Measurements from ENCODE around the gene EGFLAM.

The EGFLAM gene

DNA sequence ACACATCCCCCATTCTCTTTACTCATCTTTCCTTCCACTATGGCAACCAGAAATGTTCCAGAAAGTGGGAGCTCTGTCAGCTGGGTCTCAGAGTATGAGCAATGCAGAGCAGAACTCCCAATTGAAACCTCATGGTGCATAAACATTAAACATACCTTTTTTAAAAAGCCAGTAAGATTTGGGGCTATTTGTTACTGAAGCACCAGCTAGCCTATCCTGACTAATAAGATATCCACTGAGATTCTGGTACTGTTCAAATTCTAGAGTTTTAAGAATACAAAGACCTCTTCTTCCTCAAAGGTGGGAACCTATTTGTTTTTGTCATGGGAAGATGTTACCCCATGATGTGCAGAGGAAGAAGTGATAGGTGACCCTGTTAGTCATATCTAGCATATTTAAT is 46.1 kb upstream of the EGFLAM start:
- Histone ChIP-seq H3K27ac (no peak overlapping the region), H3K36me3 (ENCODE audit: insufficient read depth) (no peaks in the 10 kb centered on the region), H3K4me2 (no peak overlapping the region), H3K27me3 (ENCODE audit: insufficient read depth, low read depth) (no peaks in the 10 kb centered on the region), H4K20me1 (ENCODE audit: insufficient read depth) (no peaks in the 10 kb centered on the region), H3K79me2 (ENCODE audit: insufficient read depth, low read depth) (no peaks in the 10 kb centered on the region), H3K9ac (no peak overlapping the region), H3K4me1 (ENCODE audit: low read depth, poor library complexity, severe bottlenecking) (peaks cover 2% of the 10 kb centered on the region), H2AFZ (ENCODE audit: low read depth) (no peak overlapping the region), H3K4me3 (IDR thresholded peaks at IDR 0.05; ENCODE audit: insufficient read depth, low read depth, low read length) (no peak overlapping the region)
- no peak for TF ChIP-seq CTCF (conservative IDR thresholded peaks at IDR 0.05; ENCODE audit: low read depth, low read length)

- Histone ChIP-seq H3K27me3 (ENCODE audit: insufficient read depth, low read depth) (no peaks in the 10 kb centered on the region), H2AFZ (ENCODE audit: low read depth) (no peak overlapping the region), H3K27ac (no peak overlapping the region), H3K4me3 (IDR thresholded peaks at IDR 0.05; ENCODE audit: insufficient read depth, low read depth, low read length) (no peak overlapping the region), H3K36me3 (ENCODE audit: insufficient read depth) (no peaks in the 10 kb centered on the region), H3K4me1 (ENCODE audit: low read depth, poor library complexity, severe bottlenecking) (no peaks in the 10 kb centered on the region), H3K9ac (no peak overlapping the region), H4K20me1 (ENCODE audit: insufficient read depth) (no peaks in the 10 kb centered on the region), H3K79me2 (ENCODE audit: insufficient read depth, low read depth) (no peaks in the 10 kb centered on the region), H3K4me2 (no peak overlapping the region)
- no peak for TF ChIP-seq CTCF (conservative IDR thresholded peaks at IDR 0.05; ENCODE audit: low read depth, low read length)
Measured at GRCh38 chr5:38226091-38226490, 32.3 kb upstream of the EGFLAM start.

DNA sequence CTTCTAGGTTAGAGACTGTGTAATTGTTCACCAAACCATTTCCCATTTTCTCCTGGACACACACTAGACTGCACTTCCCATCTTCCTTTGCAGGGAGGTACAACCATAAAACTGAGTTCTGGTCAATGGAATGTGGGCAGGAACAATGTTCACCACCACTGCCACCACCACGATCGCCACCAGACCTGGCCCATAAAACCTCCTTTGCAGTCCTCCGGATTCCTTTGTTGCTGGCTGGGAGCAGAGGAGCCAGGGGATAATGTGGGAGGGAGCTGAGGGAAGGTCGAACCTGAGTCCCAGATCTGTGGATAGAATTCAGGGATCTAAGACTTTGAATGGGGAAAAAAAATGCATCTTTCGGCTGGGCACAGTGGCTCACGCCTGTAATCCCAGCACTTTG is 29.4 kb upstream of the EGFLAM start:
- Histone ChIP-seq H3K27me3 (ENCODE audit: insufficient read depth, low read depth) (no peaks in the 10 kb centered on the region), H3K79me2 (ENCODE audit: insufficient read depth, low read depth) (no peaks in the 10 kb centered on the region), H3K9ac (no peak overlapping the region), H3K27ac (no peak overlapping the region), H3K4me2 (no peak overlapping the region), H3K4me1 (ENCODE audit: low read depth, poor library complexity, severe bottlenecking) (no peaks in the 10 kb centered on the region), H4K20me1 (ENCODE audit: insufficient read depth) (no peaks in the 10 kb centered on the region), H3K4me3 (IDR thresholded peaks at IDR 0.05; ENCODE audit: insufficient read depth, low read depth, low read length) (no peak overlapping the region), H2AFZ (ENCODE audit: low read depth) (no peak overlapping the region), H3K36me3 (ENCODE audit: insufficient read depth) (no peaks in the 10 kb centered on the region)
- TF ChIP-seq CTCF (conservative IDR thresholded peaks at IDR 0.05; ENCODE audit: low read depth, low read length), result no peak

DNA sequence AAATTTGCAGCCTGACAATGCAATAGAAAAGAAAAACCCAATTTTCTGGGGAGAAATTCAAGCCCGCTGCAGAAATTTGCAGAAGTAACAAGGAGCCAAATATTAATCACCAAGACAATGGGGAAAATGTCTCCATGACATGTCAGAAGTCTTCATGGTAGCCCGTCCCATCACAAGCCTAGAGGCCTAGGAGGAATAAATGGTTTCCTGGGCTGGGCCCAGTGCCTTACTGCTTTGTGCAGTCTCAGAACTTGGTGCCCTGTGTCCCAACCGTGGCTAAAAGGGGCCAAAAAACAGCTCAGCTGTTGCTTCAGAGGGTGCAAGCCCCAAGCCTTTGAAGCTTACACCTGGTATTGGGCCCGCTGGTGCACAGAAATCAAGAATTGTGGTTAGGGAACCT is 23.6 kb upstream of the EGFLAM start:
- Histone ChIP-seq H3K9ac (no peak overlapping the region), H3K27ac (no peak overlapping the region), H3K4me3 (IDR thresholded peaks at IDR 0.05; ENCODE audit: insufficient read depth, low read depth, low read length) (no peak overlapping the region), H3K4me1 (ENCODE audit: low read depth, poor library complexity, severe bottlenecking) (no peaks in the 10 kb centered on the region), H3K4me2 (no peak overlapping the region), H2AFZ (ENCODE audit: low read depth) (no peak overlapping the region), H3K27me3 (ENCODE audit: insufficient read depth, low read depth) (no peaks in the 10 kb centered on the region), H4K20me1 (ENCODE audit: insufficient read depth) (no peaks in the 10 kb centered on the region), H3K79me2 (ENCODE audit: insufficient read depth, low read depth) (no peaks in the 10 kb centered on the region), H3K36me3 (ENCODE audit: insufficient read depth) (no peaks in the 10 kb centered on the region)
- TF ChIP-seq CTCF (conservative IDR thresholded peaks at IDR 0.05; ENCODE audit: low read depth, low read length), result no peak

DNA sequence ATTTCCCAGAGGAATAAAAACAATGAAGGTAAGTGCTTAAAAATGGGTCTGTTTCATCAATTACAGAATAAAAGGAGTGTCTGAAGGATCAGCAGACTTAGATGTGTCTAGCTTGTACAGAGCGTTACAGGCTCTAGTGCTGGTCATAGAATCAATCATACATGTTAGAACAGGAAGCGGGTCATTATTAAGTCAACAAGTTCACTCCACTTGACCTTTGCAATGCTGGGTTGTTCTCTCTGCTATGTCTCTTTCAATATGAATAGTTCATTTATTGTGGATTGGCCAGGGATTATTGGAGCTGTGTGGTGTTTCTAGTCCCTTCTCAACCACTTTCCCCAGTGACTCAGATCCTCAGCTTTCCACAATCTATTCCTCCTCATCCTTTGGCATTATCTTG is 20.7 kb upstream of the EGFLAM start:
- Histone ChIP-seq H3K79me2 (ENCODE audit: insufficient read depth, low read depth) (no peaks in the 10 kb centered on the region), H4K20me1 (ENCODE audit: insufficient read depth) (no peaks in the 10 kb centered on the region), H3K27me3 (ENCODE audit: insufficient read depth, low read depth) (no peaks in the 10 kb centered on the region), H3K36me3 (ENCODE audit: insufficient read depth) (no peaks in the 10 kb centered on the region), H3K4me1 (ENCODE audit: low read depth, poor library complexity, severe bottlenecking) (no peaks in the 10 kb centered on the region), H3K4me2 (no peak overlapping the region), H3K4me3 (IDR thresholded peaks at IDR 0.05; ENCODE audit: insufficient read depth, low read depth, low read length) (no peak overlapping the region), H3K9ac (no peak overlapping the region), H2AFZ (ENCODE audit: low read depth) (no peak overlapping the region), H3K27ac (no peak overlapping the region)
- TF ChIP-seq CTCF (conservative IDR thresholded peaks at IDR 0.05; ENCODE audit: low read depth, low read length), result no peak

All from KMS-11 (cell line).